ENCODE measurements around the gene ANAPC1.

Gene ANAPC1

GRCh38 chr2:111927723-111928122 is 43.7 kb upstream of the ANAPC1 start:
- H3K27ac ChIP-seq (ENCODE audit: extremely low read depth, low read depth, low read length) = no peak overlapping the region
- H3K4me3 ChIP-seq (ENCODE audit: low read depth, low read length) = no peak overlapping the region
- H3K9me3 ChIP-seq (ENCODE audit: control insufficient read depth, insufficient read depth, low read depth, low read length) = no peaks in the 10 kb centered on the region
- H3K4me1 ChIP-seq (ENCODE audit: control insufficient read depth, insufficient read depth, low read length) = no peaks in the 10 kb centered on the region
- H3K36me3 ChIP-seq (ENCODE audit: control insufficient read depth in 2 of 2, insufficient read depth in 1 of 2, low read length in 2 of 2) = peaks cover 0 to 24% of the 10 kb centered on the region in 2 experiments
- CTCF ChIA-PET = interaction anchor here (1.1 kb wide), 1 partner anchor 9 kb away, joined by 3 read pairs; no protein-coding TSS in a partner anchor
- POLR2A ChIA-PET = no interaction called here
- no peak for TF ChIP-seq ZNF26 (tag by site-specific recombination; IDR thresholded peaks at IDR 0.05)
- TF ChIP-seq ZNF558 (tag by site-specific recombination; IDR thresholded peaks at IDR 0.05) = no peak
- no peak for TF ChIP-seq KLF10 (tag by site-specific recombination; IDR thresholded peaks at IDR 0.05)
- no peak for TF ChIP-seq ZBTB10 (tag by site-specific recombination; IDR thresholded peaks at IDR 0.05)
- no peak for TF ChIP-seq ZNF664 (tag by site-specific recombination; IDR thresholded peaks at IDR 0.05)
- TF ChIP-seq ZNF704 (tag by site-specific recombination; IDR thresholded peaks at IDR 0.05) = no peak
- no peak for TF ChIP-seq ZNF398 (tag by site-specific recombination; IDR thresholded peaks at IDR 0.05)
- no peak for TF ChIP-seq GFI1B (tag by site-specific recombination; IDR thresholded peaks at IDR 0.05)
- TF ChIP-seq ZNF24 (tag by site-specific recombination; IDR thresholded peaks at IDR 0.05) = no peak
- no peak for TF ChIP-seq ZNF549 (tag by site-specific recombination; IDR thresholded peaks at IDR 0.05)
- TF ChIP-seq KLF16 (tag by site-specific recombination; IDR thresholded peaks at IDR 0.05) = no peak

GRCh38 chr2:111924617-111925107 is 40.7 kb upstream of the ANAPC1 start:
- H3K9me3 ChIP-seq (ENCODE audit: control insufficient read depth, insufficient read depth, low read depth, low read length) = no peaks in the 10 kb centered on the region
- TF ChIP-seq EGR2 (tag by site-specific recombination; IDR thresholded peaks at IDR 0.05; ENCODE audit: low read depth) = peak; percentile 52; the same call in 1 of the 2 replicates
- TF ChIP-seq KLF16 (tag by site-specific recombination; IDR thresholded peaks at IDR 0.05) = no peak
- TF ChIP-seq ZSCAN5A (tag by site-specific recombination; IDR thresholded peaks at IDR 0.05) = no peak
- 0 out of 2 replicates have a peak, but pooled peaks have one; percentile 58 for TF ChIP-seq ZFHX2 (tag by site-specific recombination; conservative IDR thresholded peaks at IDR 0.05)
- no peak overlapping the region for H3K27ac ChIP-seq (ENCODE audit: extremely low read depth, low read depth, low read length)
- ChIA-PET CTCF (interaction anchor here (0.6 kb wide), 1 partner anchor 59 kb away, joined by 4 read pairs; no protein-coding TSS in a partner anchor), POLR2A (no interaction called here)
- H3K4me1 ChIP-seq (ENCODE audit: control insufficient read depth, insufficient read depth, low read length) = no peaks in the 10 kb centered on the region
- peaks cover 0 to 5% of the 10 kb centered on the region in 2 experiments for H3K36me3 ChIP-seq (ENCODE audit: control insufficient read depth in 2 of 2, insufficient read depth in 1 of 2, low read length in 2 of 2)
- H3K4me3 ChIP-seq (ENCODE audit: low read depth, low read length) = no peak overlapping the region

Data from HEK293 (cell line).